Measurements from ENCODE around the gene ARL15. TPM values are rescaled to one million over a fixed set of nuclear protein-coding genes. Genes with fewer than 3 reads are reported as not detected.

ARL15 gene
- total RNA-seq, 1 experiment from 2014 or later = 13.0 TPM

GRCh38 chr5:54309691-54310432 is 511 bp downstream of the ARL15 start:
- Mint-ChIP-seq H3K4me1 (peaks cover 27 to 28% of the 10 kb centered on the region in 2 experiments), H3K27ac (peak overlapping the region; percentile 51 to 96 (median 96); a peak in 5 of 7 replicates), H3K4me3 (peak overlapping the region; percentile 92 to 95), H3K9me3 (no peaks in the 10 kb centered on the region; a peak in 2 of 5 replicates), H3K36me3 (ENCODE audit: insufficient read depth in 1 of 3, low read depth in 3 of 3) (no peaks in the 10 kb centered on the region; a peak in 1 of 7 replicates), H3K27me3 (ENCODE audit: low read depth) (peaks cover 25% of the 10 kb centered on the region)
- H2BK20ac ChIP-seq (ENCODE audit: low read depth, low read length, poor library complexity, severe bottlenecking) = no peak overlapping the region
- no peaks in the 10 kb centered on the region for H4K20me1 ChIP-seq (ENCODE audit: control insufficient read depth, insufficient read depth, insufficient read length)
- peak overlapping the region; percentile 81 for H3K9ac ChIP-seq (ENCODE audit: extremely low read depth, insufficient read length, low read length)
- H2BK5ac ChIP-seq (ENCODE audit: insufficient read length, low read length) = no peak overlapping the region
- peaks cover 20% of the 10 kb centered on the region for H3K23me2 ChIP-seq (ENCODE audit: insufficient read length, low read depth, low read length, poor library complexity, severe bottlenecking)
- H3K14ac ChIP-seq (ENCODE audit: insufficient read depth, low read length) = peak overlapping the region; percentile 93
- H3K79me2 ChIP-seq (ENCODE audit: insufficient read depth, low read length) = no peaks in the 10 kb centered on the region
- H2BK120ac ChIP-seq (ENCODE audit: low read depth, low read length, poor library complexity, severe bottlenecking) = no peak overlapping the region
- H2AK5ac ChIP-seq (ENCODE audit: insufficient read length, low read length) = no peak overlapping the region
- H3K4me2 ChIP-seq (ENCODE audit: insufficient read depth, insufficient read length, low read length) = peak overlapping the region; percentile 85
- H2BK15ac ChIP-seq (ENCODE audit: low read depth, low read length) = no peak overlapping the region
- H4K8ac ChIP-seq (replicated peaks; ENCODE audit: insufficient read length, low read depth, low read length) = no peak overlapping the region
- H3K4ac ChIP-seq (ENCODE audit: low read depth, low read length) = no peak overlapping the region
- no peak overlapping the region for H3K56ac ChIP-seq (ENCODE audit: insufficient read length, low read depth, low read length)
- H4K5ac ChIP-seq (ENCODE audit: insufficient read length, low read depth, low read length) = no peak overlapping the region
- H4K91ac ChIP-seq (ENCODE audit: insufficient read length, low read depth, low read length) = no peak overlapping the region
- H3K23ac ChIP-seq (ENCODE audit: insufficient read length, low read depth, low read length) = no peak overlapping the region
- H3K4me1 ChIP-seq (ENCODE audit: insufficient read depth, low read length) = no peaks in the 10 kb centered on the region
- DNase-seq = no peak
- TF ChIP-seq CTCF (conservative IDR thresholded peaks at IDR 0.05) = no peak
- no peak overlapping the region for H3K27ac ChIP-seq (ENCODE audit: insufficient read length, low read depth, low read length)
- H2AFZ ChIP-seq (ENCODE audit: low read length) = peak overlapping the region; percentile 27
- H3K9me3 ChIP-seq (ENCODE audit: control insufficient read depth, low read depth, low read length) = no peaks in the 10 kb centered on the region
- H3T11ph ChIP-seq (ENCODE audit: low read length) = no peak overlapping the region
- H3K27me3 ChIP-seq (ENCODE audit: insufficient read depth, low read length) = no peaks in the 10 kb centered on the region
- no peak overlapping the region for H2BK12ac ChIP-seq (ENCODE audit: insufficient read length, low read depth, low read length)
- peak overlapping the region; percentile 61 for H3K18ac ChIP-seq (ENCODE audit: insufficient read length, low read depth, low read length)
- H3K79me1 ChIP-seq (ENCODE audit: insufficient read depth, low read depth, low read length, poor library complexity, severe bottlenecking) = no peaks in the 10 kb centered on the region
- WGBS (ENCODE audit: extremely low coverage, insufficient read length, low lambda C conversion rate) = no CpG with 5 or more reads among the region's 39 CpGs
